HG02610 (cell line): ENCODE results near the gene DIAPH1.

Source experiments
- ATAC-seq: cut with Tn5 transposase; IDR thresholded peaks from one replicate; pipeline ENCODE4 v1.9.1; 2021; ENCODE audit warnings: mild to moderate bottlenecking, moderate library complexity; ENCODE audit not compliant: unreplicated experiment

DIAPH1 gene

GRCh38 chr5:141485321-141486055 is 133.3 kb downstream of the DIAPH1 start:
- ATAC-seq, result no peak

GRCh38 chr5:141484641-141485311 is 134.0 kb downstream of the DIAPH1 start, which contains the start of gene PCDHGC4:
Gene PCDHGC4, plus strand, starts transcription at chr5:141485030. Its CDS starts 144 bp downstream, at chr5:141485174.
- ATAC-seq, result no peak

- ATAC-seq, result no peak
Measured at GRCh38 chr5:141484310-141484640, 134.5 kb downstream of the DIAPH1 start.

GRCh38 chr5:141483902-141484301 is 134.9 kb downstream of the DIAPH1 start:
- no peak for ATAC-seq

- no peak for ATAC-seq
Measured at GRCh38 chr5:141479776-141480175, 139.0 kb downstream of the DIAPH1 start.

GRCh38 chr5:141478321-141478945 is 140.4 kb downstream of the DIAPH1 start:
- ATAC-seq, result no peak

GRCh38 chr5:141477815-141478214 is 141.0 kb downstream of the DIAPH1 start:
- no peak for ATAC-seq

GRCh38 chr5:141477044-141477575 is 141.7 kb downstream of the DIAPH1 start:
- ATAC-seq, result no peak

- ATAC-seq, result no peak
Measured at GRCh38 chr5:141476132-141476911, 142.5 kb downstream of the DIAPH1 start.

GRCh38 chr5:141475625-141476131 is 143.1 kb downstream of the DIAPH1 start, which contains the start of gene PCDHGC3:
Gene PCDHGC3, plus strand, starts transcription at chr5:141475966. Its CDS starts 151 bp downstream, at chr5:141476117.
- peak; percentile 95 for ATAC-seq

GRCh38 chr5:141465351-141465750 is 153.4 kb downstream of the DIAPH1 start:
- no peak for ATAC-seq
